K562 (cell line): ENCODE measurements around the gene PRRC2A. TPM values are rescaled to one million over a fixed set of nuclear protein-coding genes. Genes with fewer than 3 reads are reported as not detected.
A peak's percentile ranks its signal among the peaks of the same experiment; 100 is the strongest.

ENCODE experiments used
- ARID4B ChIP-seq: sonication (generic); formaldehyde crosslinking; IDR thresholded peaks from 2 replicates; pipeline ENCODE4 v1.8.0; 2022; ENCODE audit warnings: mild to moderate bottlenecking, missing genetic modification reagents
- CSDE1 ChIP-seq, 2 experiments: fragments of 450-650 bp; IDR thresholded peaks; 2 replicates each; pipeline ENCODE4 v1.6.1; 2016; ENCODE audit warnings: mild to moderate bottlenecking in 1 of 2
- E2F3 ChIP-seq: fragments of 250-450 bp; sonication (Bioruptor Pico); IDR thresholded peaks from 2 replicates; pipeline ENCODE4 v1.4.0; 2020; ENCODE audit warnings: mild to moderate bottlenecking
- GABPB1 ChIP-seq: sonication (generic); formaldehyde crosslinking; IDR thresholded peaks from 2 replicates; pipeline ENCODE4 v1.8.0; 2022; ENCODE audit warnings: mild to moderate bottlenecking, missing genetic modification reagents
- GATAD2A ChIP-seq: fragments of 450-650 bp; IDR thresholded peaks from 2 replicates; pipeline ENCODE4 v1.6.1; 2017
- KLF1 ChIP-seq: fragments of 450-650 bp; IDR thresholded peaks from 2 replicates; pipeline ENCODE4 v1.6.1; 2016; ENCODE audit warnings: missing genetic modification characterization, missing compliant biosample characterization
- KLF10 ChIP-seq: fragments of 250-450 bp; sonication (Bioruptor Pico); IDR thresholded peaks from 2 replicates; pipeline ENCODE4 v1.6.1; 2021; ENCODE audit warnings: matching md5 sums
- NR2C2 ChIP-seq, 2 experiments: fragments of 200-800 bp in 1 of 2; sonication (Bioruptor generic) in 1 of 2; sonication (generic) in 1 of 2; formaldehyde crosslinking in 1 of 2; IDR thresholded peaks; 2 replicates each; pipeline versions ENCODE4 v1.6.1 to v1.8.0; 2016 to 2022; ENCODE audit warnings: mild to moderate bottlenecking in 1 of 2, missing compliant biosample characterization in 1 of 2, missing genetic modification characterization in 1 of 2, missing genetic modification reagents in 1 of 2
- PRPF4 ChIP-seq: fragments of 200-400 bp; formaldehyde crosslinking; IDR thresholded peaks from one replicate; pipeline ENCODE4 v1.6.1; 2017; ENCODE audit warnings: low read length, low read depth, mild to moderate bottlenecking; ENCODE audit not compliant: insufficient read depth, poor library complexity, severe bottlenecking
- RNF2 ChIP-seq: sonication (generic); IDR thresholded peaks from 2 replicates; pipeline ENCODE4 v1.6.1; 2016
- SFPQ ChIP-seq: fragments of 200-400 bp; formaldehyde crosslinking; IDR thresholded peaks from 2 replicates; pipeline ENCODE4 v1.6.1; 2017; ENCODE audit warnings: mild to moderate bottlenecking, low read depth, low read length, moderate library complexity
- SMARCB1 ChIP-seq: IDR thresholded peaks from 2 replicates; pipeline ENCODE4 v1.6.1; 2011; ENCODE audit warnings: improper control_type of control experiment, low read depth; ENCODE audit not compliant: insufficient read length
- ZBTB17 ChIP-seq: fragments of 450-650 bp; formaldehyde crosslinking; IDR thresholded peaks from 2 replicates; pipeline ENCODE4 v1.4.0; 2020; ENCODE audit warnings: mild to moderate bottlenecking
- ZFP36 ChIP-seq: fragments of 150-350 bp; IDR thresholded peaks from 2 replicates; pipeline ENCODE4 v1.6.1; 2018; ENCODE audit warnings: low read length, low read depth; ENCODE audit not compliant: partially characterized antibody
- ZNF707 ChIP-seq: fragments of 250-450 bp; sonication (Bioruptor Pico); conservative IDR thresholded peaks from 2 replicates; pipeline ENCODE4 v1.8.0; 2022; ENCODE audit warnings: inconsistent platforms, mild to moderate bottlenecking, moderate library complexity
- ZNF764 ChIP-seq: fragments of 250-450 bp; sonication (Bioruptor Pico); IDR thresholded peaks from 2 replicates; pipeline ENCODE4 v1.4.0; 2020; ENCODE audit warnings: low read depth, mild to moderate bottlenecking, moderate library complexity
- polyA plus RNA-seq, 8 experiments: library from polyadenylated mRNA; depleted of rRNA in 4 of 8; stranded (reverse) in 5 of 8; unstranded in 3 of 8; fragments of >200 nt; fragmentation: Nextera tagmentation in 2 of 8; fragmentation: Illumina TruSeq in 1 of 8; extraction: Ambion mirVana in 2 of 8; extraction: Trizol in 1 of 8; gene quantifications; 2 replicates each; pipeline versions ENCODE4 v1.2.1 to v1.2.3, GENCODE V29; 2011 to 2014; ENCODE audit warnings: inconsistent platforms in 1 of 8, missing spikeins in 1 of 8
- total RNA-seq, 7 experiments: library from RNA; depleted of rRNA in 6 of 7; stranded (reverse); fragments of >200 nt in 6 of 7; fragmentation: Illumina TruSeq in 2 of 7; extraction: Trizol in 2 of 7; gene quantifications; 2 replicates each; pipeline versions ENCODE4 v1.2.1 to v1.2.3, GENCODE V29; 2011 to 2021; ENCODE audit warnings: low replicate concordance in 1 of 7
- TF ChIP-seq, protein P1 (sequence below): sonication (generic); formaldehyde crosslinking; IDR thresholded peaks from 2 replicates; pipeline ENCODE4 v1.4.0; 2020; ENCODE audit warnings: mild to moderate bottlenecking, missing genetic modification reagents

Gene PRRC2A
- total and polyA plus RNA-seq, 9 of the 15 experiments (the other 6 are each of a cell fraction or from before 2014, with no cell fraction given) = 1.0 to 332 (median 63.0) TPM

GRCh38 chr6:31660381-31661261 lies 40.1 kb downstream of the PRRC2A start, which contains the start of gene C6orf47 (continued):
- TF ChIP-seq PRPF4 (no peak), SMARCB1 (no peak), ZBTB17 (CRISPR knock-in tag) (peak; percentile 91), KLF10 (CRISPR knock-in tag) (0 out of 2 replicates have a peak, but pooled peaks have one; percentile 40), ZFP36 (no peak), GABPB1 (peak; percentile 87), RNF2 (no peak), ZNF764 (CRISPR knock-in tag) (no peak; the same call in 1 of the 2 replicates), ZNF707 (CRISPR knock-in tag) (no peak; the same call in 1 of the 2 replicates), KLF1 (tag) (0 out of 2 replicates have a peak, but pooled peaks have one; percentile 56), ARID4B (CRISPR knock-in tag) (peak; percentile 91; the same call in 1 of the 2 replicates), NR2C2 (CRISPR knock-in tag; IDR thresholded peaks at IDR 0.05) (no peak; the same call in 1 of the 2 replicates), NR2C2 (tag; IDR thresholded peaks at IDR 0.05) (no peak), GATAD2A (no peak), CSDE1 (IDR thresholded peaks at IDR 0.05) (no peak), SFPQ (no peak), E2F3 (CRISPR knock-in tag) (no peak)
- TF ChIP-seq, protein P1, sequence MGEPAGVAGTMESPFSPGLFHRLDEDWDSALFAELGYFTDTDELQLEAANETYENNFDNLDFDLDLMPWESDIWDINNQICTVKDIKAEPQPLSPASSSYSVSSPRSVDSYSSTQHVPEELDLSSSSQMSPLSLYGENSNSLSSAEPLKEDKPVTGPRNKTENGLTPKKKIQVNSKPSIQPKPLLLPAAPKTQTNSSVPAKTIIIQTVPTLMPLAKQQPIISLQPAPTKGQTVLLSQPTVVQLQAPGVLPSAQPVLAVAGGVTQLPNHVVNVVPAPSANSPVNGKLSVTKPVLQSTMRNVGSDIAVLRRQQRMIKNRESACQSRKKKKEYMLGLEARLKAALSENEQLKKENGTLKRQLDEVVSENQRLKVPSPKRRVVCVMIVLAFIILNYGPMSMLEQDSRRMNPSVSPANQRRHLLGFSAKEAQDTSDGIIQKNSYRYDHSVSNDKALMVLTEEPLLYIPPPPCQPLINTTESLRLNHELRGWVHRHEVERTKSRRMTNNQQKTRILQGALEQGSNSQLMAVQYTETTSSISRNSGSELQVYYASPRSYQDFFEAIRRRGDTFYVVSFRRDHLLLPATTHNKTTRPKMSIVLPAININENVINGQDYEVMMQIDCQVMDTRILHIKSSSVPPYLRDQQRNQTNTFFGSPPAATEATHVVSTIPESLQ (CRISPR knock-in tag) = peak; percentile 42; the same call in 1 of the 2 replicates
